ENCODE data around the gene ZBTB21.

Gene ZBTB21

DNA sequence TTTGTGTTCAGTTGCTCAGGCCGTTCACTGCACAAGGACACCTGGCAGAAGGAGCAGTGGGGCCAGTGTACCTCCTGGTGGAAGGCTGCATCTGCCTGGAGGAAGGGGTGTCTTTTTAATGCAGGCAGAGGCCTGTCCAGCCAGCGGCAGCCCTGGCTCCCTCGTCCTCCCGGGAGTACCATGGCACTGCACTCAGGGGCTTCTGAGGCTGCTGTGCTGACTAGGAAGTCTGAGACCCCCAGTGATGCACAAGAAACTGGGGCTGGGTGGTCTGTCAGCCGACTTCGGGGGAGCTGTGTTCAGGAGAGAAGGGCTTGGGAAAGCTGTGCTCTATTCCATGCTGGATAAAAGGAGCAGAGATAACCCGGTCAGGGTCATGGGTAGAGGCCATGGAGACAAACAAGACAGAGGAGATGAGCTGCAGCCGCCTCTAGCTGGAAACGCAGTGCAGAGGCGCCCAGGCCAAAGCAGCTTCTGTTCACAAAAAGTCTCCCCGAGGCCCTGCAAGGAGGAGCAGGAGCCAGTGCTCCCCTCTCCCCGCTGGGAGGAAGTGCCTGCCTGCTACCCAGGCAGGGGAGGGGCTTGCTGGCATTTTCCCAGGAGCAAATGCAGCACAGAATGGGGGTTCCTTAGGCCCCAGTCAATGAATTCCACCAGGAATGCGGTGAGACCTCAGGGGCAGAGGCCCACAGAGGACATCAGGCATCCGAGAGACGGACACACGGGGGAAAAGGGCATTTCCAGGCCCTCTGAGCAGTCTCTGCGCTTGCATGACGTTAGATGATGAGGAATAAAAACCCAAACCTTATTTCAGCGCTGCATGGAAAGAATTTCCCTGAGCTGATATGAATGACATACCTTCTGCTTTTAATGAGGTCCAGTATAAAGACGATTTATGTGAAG lies 39.2 kb downstream of the ZBTB21 start:
- TF ChIP-seq, protein P1, sequence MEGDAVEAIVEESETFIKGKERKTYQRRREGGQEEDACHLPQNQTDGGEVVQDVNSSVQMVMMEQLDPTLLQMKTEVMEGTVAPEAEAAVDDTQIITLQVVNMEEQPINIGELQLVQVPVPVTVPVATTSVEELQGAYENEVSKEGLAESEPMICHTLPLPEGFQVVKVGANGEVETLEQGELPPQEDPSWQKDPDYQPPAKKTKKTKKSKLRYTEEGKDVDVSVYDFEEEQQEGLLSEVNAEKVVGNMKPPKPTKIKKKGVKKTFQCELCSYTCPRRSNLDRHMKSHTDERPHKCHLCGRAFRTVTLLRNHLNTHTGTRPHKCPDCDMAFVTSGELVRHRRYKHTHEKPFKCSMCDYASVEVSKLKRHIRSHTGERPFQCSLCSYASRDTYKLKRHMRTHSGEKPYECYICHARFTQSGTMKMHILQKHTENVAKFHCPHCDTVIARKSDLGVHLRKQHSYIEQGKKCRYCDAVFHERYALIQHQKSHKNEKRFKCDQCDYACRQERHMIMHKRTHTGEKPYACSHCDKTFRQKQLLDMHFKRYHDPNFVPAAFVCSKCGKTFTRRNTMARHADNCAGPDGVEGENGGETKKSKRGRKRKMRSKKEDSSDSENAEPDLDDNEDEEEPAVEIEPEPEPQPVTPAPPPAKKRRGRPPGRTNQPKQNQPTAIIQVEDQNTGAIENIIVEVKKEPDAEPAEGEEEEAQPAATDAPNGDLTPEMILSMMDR (conservative IDR thresholded peaks at IDR 0.05): no peak
- H3K27ac ChIP-seq: no peak overlapping the region

DNA sequence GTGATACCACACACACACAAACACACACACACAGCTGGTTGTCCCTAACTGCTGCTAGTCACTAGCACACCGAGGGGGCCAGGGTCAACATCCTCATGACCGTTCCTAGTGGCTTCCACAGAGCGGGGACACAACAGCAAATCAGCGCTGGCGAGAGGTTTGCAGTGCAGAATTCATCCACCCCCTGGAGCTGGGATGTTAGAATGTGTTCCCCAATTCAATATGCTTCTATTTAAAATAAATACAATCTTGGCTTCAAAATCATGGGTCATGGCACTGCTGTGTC lies 40.1 kb downstream of the ZBTB21 start:
- H3K27ac ChIP-seq: no peak overlapping the region
- TF ChIP-seq, protein P1 (conservative IDR thresholded peaks at IDR 0.05): no peak

DNA sequence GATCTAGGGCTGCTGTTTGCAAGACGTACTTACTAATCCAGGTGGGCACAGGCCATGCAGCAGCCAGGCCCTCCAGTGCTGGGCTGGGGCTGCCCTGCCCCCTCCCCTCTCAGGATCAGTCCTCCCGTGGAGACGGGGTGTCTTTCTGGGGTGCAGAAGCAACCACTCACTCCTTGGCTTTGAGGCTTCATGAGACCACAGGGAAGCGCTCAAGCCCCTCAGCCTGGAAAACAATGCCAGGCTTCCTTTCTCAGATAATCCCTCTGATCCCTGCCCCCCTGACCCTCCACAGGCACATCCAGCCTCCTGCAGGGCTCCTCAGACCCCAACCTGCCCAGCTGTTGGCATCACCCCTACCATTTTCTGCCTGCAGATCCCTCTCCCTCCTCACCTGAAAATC lies 42.5 kb downstream of the ZBTB21 start:
- no peak overlapping the region for H3K27ac ChIP-seq
- TF ChIP-seq, protein P1 (conservative IDR thresholded peaks at IDR 0.05): no peak

DNA sequence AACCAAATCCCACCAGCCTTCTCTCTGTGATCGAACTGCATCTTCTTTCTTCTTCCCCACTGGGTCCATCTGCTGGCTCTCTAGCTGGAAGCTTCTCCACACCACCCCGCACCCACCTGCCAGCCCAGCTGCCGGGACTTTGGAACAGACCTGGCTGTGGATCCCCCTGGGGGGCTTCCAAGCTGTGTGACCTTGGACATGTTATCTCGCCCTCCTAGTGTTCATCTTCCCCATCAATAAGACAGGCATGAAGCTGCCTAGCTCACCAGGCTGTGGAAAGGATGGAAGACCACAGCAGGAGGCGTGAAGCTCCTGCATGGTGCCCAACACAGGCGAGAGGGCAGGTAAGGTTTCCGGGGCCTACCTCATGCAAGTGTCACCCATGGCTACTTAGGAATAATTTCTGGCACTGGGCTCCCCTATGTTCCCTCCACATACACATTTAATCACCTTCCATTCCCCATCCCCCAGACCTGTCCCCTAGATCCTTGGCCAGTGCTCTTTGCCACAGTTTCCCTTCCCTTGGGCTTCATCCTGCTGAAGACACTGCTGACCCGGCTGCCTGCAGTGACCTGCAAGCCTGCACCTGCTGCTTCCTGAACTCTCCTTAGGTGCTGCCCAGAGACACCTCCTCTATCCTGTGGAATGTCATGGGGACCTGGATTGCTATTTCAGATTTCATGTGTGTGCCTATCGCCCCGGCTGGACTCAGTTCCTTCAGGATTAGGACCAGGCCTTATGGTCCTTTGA lies 43.1 kb downstream of the ZBTB21 start:
- no peak overlapping the region for H3K27ac ChIP-seq
- TF ChIP-seq, protein P1 (conservative IDR thresholded peaks at IDR 0.05): no peak

DNA sequence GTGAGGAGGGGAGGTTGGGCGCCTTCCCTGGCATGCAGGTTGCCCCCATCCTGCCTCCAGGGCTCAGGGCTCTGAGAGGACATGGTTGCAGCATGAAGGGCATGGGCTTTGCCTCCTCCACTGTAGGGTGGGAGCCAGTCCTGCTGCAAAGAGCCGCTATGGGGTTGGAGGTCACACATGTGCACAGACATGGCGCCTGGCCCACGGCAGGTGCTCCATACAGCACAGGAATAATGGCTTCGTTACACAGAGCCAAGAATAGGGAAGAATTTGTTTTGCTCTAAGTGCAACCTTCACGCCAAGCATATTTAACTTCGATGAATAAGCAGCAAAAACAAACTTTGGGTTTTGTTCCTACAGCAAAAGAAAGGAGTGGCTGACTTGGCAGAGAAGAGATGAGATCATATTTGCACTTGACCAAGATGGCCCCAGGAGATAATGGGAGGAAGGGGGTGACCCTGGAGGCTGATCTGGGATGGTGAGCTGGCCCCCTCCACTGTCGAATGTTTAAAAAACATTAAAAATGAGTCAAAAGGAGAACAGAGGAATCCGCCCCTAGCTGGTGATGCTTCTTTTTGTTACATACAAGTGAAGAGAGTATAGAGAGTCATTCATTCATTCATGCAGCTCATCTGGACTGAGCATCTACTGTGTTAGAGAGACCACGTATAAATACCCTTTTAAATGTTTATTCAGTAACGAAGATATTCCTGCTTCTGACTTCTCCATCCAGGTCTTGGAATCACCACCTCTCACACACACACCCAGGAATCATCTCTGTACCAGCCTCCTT lies 43.9 kb downstream of the ZBTB21 start:
- TF ChIP-seq, protein P1 (conservative IDR thresholded peaks at IDR 0.05): no peak
- H3K27ac ChIP-seq: no peak overlapping the region

DNA sequence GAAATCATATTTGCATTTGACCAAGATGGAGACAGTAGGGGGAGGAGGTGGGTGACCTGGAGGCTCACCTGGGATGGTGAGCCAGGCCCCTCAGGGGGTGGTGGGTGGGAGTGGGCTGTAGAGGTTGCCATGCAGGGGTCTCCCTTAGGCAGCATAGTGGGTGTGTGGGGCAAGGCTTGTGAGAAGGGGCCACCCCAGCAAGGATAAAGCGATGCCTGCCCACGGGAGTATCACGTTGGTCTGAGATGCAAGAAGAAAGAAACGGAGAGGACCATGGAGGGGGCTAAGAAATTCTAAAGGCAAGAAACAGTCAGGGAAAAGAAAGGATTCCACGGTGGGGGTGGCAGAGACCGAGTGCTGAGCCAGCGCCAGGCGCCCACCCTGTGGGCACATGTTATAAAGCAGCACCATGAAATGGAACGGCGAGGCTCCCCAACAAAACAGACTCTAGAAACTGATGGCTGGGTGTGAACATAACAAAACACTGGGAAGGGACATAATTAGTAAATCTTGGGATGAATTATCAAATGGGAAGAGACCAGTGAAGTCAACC lies 44.6 kb downstream of the ZBTB21 start:
- H3K27ac ChIP-seq: no peak overlapping the region
- TF ChIP-seq, protein P1 (conservative IDR thresholded peaks at IDR 0.05): no peak

DNA sequence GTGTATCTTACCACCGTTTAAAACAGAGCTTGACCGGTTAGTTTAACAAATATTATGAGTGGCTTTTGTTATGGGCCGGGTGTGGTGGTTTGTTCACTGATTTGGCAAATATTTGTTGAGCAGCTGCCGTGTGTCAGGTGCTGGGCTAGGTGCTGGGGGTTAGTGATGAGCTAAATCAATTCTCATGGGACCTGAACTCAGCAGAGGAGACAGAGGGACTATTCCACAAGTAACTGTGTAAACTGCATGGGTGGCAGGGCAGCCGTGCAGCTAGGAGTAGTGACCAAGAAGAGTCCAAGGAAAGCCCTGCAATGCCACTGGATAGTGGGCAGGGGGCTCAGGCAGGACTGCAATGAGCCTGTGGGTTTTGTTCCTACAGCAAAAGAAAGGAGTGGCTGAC lies 45.1 kb downstream of the ZBTB21 start:
- TF ChIP-seq, protein P1 (conservative IDR thresholded peaks at IDR 0.05): no peak
- no peak overlapping the region for H3K27ac ChIP-seq

All from VCaP (cell line).